ENCODE results near the gene LCE4A.
A peak's percentile ranks its signal among the peaks of the same experiment; 100 is the strongest.
"Not testable (repeated sequence)": the region's sequence is repeated elsewhere in the genome, so short reads cannot be mapped to it uniquely, and the experiment has no call there.

LCE4A gene

DNA sequence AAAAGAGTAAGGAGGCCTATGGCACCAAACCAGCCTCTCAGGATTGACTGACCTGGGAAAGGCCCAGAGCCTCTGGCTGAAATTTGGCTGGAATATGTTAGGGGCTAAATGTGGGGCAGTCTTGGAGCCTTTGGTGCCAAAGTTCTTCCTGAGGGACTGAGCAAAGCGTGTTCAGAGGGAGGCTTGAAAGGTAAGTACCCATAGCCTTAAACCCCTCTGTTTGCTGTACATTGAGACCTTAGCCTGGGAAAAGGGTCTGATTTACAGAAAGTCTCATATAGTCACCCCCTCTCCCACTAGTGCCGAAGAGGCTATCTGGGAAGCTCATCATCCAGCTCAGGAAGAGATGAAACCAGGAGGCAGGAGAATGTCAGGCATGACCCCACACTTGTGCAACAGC lies at the start of gene LCE4A:
LCE4A (plus strand) TSS at position 301 of the 400 bp plus-strand sequence. CDS start 916 bp downstream, outside the sequence.
- DNase-seq = no peak

GRCh38 chr1:152658649-152659048 lies 49.3 kb upstream of the LCE4A start:
- DNase-seq = no peak

DNA sequence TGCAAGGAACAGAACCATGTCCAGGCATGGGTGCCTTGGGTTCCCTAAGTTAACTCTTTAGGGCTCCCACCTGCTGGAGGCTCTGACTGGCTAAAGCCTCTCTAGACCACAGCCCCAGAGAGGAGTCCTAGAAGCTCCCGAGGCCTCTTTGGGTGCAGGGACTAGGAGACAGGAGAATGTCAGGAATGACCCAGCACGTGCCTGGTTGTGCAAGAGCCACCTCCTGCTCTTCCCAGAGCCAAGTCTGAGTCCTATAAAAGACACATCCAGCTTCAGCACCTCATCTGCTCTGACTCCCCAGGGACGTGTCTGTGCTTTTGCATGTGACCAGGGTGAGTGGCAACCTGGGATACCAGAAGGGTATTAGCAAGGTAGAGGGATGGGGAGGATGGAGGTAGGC lies 44.9 kb upstream of the LCE4A start, which contains the start of gene LCE2D:
LCE2D (plus strand) TSS at position 283 of the 400 bp plus-strand sequence. CDS start 726 bp downstream, outside the sequence.
- DNase-seq = no peak

DNA sequence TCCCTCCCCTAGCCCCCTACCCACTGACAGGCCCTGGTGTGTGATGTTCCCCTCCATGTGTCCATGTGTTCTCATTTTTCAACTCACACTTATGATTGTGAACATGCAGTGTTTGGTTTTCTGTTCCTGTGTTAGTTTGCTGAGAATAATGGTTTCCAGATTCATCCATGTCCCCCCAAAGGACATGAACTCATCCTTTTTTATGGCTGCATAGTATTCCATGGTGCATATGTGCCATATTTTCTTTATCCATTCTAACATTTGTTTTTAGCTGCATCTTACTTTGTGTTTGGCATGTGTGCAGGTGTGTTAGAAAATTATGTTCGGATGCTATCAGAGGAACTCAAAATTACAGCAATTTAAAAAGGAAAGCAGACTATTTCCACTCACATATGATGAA lies 41.8 kb upstream of the LCE4A start:
- not testable (repeated sequence) for DNase-seq

DNA sequence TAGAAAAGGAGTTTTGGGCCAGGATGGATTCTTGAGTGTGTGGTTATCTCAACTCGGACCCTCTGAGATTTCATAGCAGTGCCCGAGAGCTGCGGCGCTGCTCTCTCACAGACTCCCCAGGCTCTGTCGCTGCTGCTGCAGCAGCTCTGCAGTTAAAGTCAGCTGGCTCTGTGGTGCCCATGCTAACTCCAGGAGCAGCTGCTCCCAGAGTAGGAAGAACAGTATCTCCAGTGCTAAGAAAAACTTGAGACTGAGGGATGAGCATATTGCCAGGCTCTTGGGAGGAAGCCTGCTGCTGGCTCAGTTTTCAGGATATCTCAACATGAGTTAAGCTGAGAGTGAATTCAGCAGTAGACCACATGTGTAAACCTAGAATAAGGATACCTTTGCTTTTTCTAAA lies 40.3 kb upstream of the LCE4A start:
- DNase-seq = no peak

DNA sequence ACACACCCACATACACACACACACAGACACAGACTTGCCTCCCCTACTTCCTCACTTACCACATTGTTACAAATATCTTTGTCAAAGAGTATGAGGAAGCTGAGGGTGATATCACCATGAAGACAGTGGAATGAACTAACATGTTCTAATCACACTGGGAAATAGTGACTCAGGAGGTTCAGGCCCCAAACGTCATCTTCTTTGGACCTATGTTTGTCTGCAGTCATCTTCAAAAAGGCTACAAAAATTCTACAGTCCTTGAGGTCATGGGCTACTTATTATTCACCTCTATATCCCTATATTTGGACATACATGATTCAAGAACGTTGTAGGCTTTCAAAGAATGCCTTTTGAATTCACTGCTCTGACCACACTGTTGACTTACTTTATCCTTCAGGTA lies 34.9 kb upstream of the LCE4A start:
- no peak for DNase-seq

- DNase-seq = not testable (repeated sequence)
These were observed 33.0 kb upstream of the LCE4A start, which contains the start of gene LCE2C for GRCh38 chr1:152674983-152675382. Gene LCE2C, plus strand, starts transcription at chr1:152675279. Its CDS starts 737 bp downstream, at chr1:152676016.

GRCh38 chr1:152679459-152679858 lies 28.5 kb upstream of the LCE4A start:
- DNase-seq = no peak

DNA sequence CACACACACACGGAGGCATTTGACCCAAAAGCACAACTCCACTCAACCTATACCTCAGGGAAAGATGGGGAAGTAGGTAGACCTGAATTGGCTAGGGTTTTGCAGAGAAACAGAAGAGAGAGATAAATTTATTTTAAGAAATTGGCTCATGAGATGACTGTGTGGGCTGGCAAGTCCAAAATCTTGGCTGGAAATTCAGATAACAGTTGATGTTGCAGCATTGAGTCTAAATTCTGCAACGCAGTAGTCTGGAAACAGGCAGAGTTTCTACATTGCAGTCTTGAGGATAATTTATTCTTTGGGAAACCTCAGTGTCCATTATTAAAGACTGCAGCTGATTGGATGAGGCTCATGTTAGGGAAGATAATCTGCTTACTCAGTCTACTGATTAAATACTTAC lies 26.3 kb upstream of the LCE4A start:
- no peak for DNase-seq

- DNase-seq = no peak
These were observed 24.1 kb upstream of the LCE4A start for GRCh38 chr1:152683846-152684245.

GRCh38 chr1:152685823-152686222 lies 22.1 kb upstream of the LCE4A start, which contains the start of gene LCE2B:
Gene LCE2B, plus strand, starts transcription at chr1:152686123. Its CDS starts 721 bp downstream, at chr1:152686844.
- not testable (repeated sequence) for DNase-seq

- peak; percentile 8 for DNase-seq
These were observed 10.0 kb upstream of the LCE4A start, which contains the start of gene LCE2A for GRCh38 chr1:152697701-152698600. Gene LCE2A, plus strand, starts transcription at chr1:152698345. Its CDS starts 557 bp downstream, at chr1:152698902.

GRCh38 chr1:152699746-152700145 lies 8.2 kb upstream of the LCE4A start:
- no peak for DNase-seq

GRCh38 chr1:152718238-152718637 lies 10.3 kb downstream of the LCE4A start:
- no peak for DNase-seq

DNA sequence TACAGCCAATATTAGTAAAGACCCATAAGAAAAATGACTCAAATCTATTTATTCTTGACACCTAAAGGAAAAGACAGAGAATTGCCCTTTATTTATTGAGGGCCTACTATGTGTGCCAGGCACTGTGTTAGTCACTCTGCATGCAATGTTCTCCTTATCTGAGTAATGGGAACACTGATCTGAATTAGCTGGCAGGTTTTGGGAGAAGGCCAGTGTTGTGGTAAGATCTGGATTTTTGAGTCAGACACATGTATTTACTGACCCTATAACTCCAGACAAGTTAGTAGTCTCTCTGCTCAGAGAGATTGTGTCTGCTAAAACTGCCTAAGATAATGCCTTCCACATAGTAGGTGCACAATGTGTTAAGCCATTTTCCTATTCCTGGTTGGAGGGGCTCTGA lies 17.3 kb downstream of the LCE4A start:
- DNase-seq = no peak

GRCh38 chr1:152728986-152729385 lies 21.0 kb downstream of the LCE4A start:
- no peak for DNase-seq

DNA sequence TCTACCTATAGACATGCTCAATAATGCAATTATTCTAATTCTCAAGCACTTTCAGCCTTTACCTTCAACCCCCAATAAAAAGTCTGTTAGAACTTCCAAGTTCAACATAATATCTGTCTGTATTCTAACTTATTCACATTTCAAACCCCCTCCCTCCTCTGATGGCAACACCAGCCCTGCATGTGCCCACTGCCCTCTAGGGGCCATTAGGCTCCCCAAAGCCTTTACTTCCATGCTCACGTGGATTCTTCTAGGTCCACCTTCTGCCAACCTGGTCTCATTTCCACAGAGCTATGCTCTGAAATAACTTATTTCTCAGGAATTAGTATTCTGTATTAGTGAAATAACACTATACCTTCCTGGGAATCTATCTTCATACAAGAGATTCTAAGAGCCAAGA lies 27.7 kb downstream of the LCE4A start:
- DNase-seq = no peak

DNA sequence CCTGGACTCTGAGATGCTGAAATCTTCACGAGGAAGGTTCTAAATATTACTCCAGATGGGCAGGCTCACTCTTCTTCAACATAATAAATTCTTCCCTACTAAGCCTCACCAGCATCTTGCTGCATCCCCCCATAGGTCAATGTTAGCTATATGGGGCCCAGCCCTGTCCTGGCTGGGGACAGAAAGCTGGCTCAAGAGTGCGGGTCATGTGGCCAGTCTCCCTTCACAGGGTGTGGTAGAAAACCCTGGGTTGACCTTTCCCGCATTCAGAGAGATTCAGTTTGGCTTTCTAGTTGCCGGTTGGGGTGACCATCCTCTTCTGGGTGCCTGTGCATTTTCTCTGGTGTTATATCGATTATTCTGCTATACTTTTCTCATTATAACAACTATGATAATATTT lies 30.0 kb downstream of the LCE4A start:
- DNase-seq = no peak

- no peak for DNase-seq
These were observed 31.9 kb downstream of the LCE4A start for GRCh38 chr1:152739841-152740240.

GRCh38 chr1:152741656-152742055 lies 33.7 kb downstream of the LCE4A start:
- DNase-seq = no peak

DNA sequence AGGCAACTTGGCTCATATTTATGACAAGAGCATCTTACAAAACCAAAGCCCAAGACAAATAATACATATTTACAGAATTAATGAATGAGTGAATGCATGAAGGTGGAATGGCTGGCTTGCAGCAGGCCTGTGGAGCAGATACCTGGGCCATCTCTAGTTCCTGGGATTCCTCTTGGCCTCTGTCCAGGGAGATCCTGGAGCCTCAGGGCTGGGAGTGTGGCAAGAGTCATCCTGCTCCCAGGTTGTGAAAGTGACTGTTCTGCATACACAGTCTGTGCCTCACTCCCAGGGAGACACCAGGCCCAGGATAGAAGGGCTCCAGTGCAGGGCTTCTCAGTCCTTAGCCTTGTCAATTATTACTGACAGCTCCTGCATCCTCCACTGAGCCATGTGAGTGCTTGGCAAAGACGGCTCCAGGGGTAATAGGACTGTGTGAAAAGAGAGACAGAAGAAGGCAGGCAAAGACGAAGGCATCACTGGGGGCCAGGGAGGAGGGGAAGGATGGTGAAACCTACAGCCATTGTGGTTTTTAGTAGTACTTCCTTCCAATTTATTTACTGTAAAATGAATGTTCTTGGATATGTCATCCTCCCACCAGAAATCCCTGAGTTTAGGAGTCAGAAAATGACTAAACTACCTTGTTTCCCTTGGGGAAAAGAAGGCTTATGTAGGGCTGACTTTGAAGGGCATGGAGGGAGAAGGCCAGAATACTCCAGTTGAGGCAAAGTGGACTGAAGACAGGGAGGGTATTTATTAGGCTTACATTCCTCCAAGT lies 35.6 kb downstream of the LCE4A start:
- peak; percentile 24 for DNase-seq

DNA sequence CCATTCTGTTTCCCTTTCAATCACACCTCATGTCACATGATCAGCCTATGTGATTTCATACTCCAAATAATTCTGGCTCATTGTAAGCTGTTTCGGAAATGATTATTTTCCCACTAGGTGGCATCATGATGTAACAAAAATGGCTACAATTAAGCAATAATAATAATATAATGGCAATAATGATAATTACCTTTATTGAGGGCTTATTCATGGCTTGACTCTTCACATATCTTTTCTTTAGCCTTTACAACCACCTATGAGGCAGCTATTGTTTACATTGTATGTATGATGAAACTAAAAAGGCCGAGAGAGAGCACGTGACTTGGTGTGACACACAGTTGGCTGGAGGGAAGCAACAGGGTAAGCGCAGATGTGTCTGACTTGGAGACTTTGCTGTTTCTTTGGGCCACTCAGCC lies 37.3 kb downstream of the LCE4A start:
- no peak for DNase-seq

DNA sequence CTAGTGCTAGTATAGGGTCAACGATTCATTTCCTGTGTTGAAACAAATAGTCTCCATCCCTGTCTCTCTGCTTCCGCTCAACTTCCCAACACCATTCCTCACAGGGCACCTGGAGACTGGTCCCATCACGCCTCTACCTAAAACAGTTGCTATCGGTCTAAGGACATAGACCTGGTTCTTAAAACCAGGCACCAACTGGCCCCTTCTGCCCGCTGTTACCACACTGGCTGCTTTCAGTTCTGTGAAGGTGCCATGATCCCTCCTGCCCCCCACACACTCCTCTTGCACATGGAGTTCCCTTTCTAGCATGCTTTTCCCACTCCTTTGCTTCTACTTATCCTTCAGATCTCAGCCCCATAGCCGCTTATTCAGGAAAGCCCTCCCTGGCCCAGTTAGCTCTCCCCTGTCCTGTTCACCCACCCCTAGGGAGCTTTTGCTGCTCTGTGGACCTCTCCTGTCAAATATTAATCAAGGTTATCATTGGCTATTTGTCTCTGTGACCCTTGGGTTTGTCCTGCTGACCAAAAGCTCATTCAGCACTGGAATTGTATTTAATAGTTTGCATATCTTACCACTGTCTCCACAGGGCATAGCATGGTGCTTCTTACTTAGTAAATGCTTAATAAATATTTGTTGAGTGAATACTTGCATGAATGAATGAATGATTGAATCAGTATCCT lies 37.9 kb downstream of the LCE4A start:
- DNase-seq = no peak

Measured in fibroblast of upper back skin (primary cell).